ENCODE measurements around the gene LIN7B. TPM values are rescaled to one million over a fixed set of nuclear protein-coding genes. Genes with fewer than 3 reads are reported as not detected.

LIN7B gene
- total and polyA plus RNA-seq, 2 of the 13 experiments (the other 11 are each of a cell fraction or from before 2014, with no cell fraction given), result 5.3 to 7.6 TPM

DNA sequence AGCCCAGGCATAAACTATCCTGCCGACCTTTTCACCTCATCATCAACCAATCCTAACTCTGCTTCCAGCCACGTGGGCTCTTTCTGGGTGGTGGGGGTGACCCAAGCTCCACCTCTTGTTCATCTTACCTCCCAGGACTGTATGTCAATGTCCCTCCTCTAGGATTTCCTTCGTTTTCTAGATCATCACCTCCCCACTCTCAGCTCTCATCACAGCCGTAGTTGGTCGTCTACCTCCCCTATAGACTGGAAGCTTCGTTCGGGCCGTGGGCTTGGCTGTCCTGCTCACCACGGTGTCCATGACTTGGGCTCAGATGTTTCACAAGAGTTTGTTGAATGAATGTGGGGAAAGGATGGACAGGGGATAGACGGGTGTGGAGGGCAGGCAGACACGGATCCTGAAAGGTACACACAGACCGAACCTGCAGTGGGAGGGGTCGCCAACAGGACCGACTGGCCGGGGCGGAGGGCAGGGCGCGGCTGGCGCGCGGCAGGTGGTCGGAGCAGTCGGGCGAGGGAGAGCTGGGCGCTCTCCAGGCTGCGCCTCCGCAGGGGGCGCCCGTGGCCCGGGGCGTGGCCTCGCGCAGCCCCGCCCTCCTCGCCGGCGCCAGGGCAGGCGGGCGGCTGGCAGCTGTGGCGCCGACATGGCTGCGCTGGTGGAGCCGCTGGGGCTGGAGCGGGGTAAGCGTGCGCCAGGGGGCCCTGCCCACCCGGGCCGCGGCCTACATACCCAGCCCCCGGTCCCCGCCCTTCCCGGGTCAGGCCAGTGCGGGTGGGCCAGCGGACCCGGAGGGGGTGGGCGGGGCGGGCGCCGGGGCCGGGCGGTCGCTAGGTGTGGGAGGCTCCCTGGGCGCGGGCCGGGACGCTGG lies at the start of gene LIN7B (continued):
- TF ChIP-seq, protein P1, sequence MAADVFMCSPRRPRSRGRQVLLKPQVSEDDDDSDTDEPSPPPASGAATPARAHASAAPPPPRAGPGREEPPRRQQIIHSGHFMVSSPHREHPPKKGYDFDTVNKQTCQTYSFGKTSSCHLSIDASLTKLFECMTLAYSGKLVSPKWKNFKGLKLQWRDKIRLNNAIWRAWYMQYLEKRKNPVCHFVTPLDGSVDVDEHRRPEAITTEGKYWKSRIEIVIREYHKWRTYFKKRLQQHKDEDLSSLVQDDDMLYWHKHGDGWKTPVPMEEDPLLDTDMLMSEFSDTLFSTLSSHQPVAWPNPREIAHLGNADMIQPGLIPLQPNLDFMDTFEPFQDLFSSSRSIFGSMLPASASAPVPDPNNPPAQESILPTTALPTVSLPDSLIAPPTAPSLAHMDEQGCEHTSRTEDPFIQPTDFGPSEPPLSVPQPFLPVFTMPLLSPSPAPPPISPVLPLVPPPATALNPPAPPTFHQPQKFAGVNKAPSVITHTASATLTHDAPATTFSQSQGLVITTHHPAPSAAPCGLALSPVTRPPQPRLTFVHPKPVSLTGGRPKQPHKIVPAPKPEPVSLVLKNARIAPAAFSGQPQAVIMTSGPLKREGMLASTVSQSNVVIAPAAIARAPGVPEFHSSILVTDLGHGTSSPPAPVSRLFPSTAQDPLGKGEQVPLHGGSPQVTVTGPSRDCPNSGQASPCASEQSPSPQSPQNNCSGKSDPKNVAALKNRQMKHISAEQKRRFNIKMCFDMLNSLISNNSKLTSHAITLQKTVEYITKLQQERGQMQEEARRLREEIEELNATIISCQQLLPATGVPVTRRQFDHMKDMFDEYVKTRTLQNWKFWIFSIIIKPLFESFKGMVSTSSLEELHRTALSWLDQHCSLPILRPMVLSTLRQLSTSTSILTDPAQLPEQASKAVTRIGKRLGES (CRISPR knock-in tag; IDR thresholded peaks at IDR 0.05; ENCODE audit: borderline replicate concordance), result no peak
- TF ChIP-seq ZNF607 (CRISPR knock-in tag; IDR thresholded peaks at IDR 0.05; ENCODE audit: borderline replicate concordance), result no peak
- no peak for TF ChIP-seq BHLHE40 (IDR thresholded peaks at IDR 0.05; ENCODE audit: low read length)
- no peak for TF ChIP-seq ZFP82 (CRISPR knock-in tag; IDR thresholded peaks at IDR 0.05; ENCODE audit: borderline replicate concordance)
- no peak for TF ChIP-seq ZNF354B (CRISPR knock-in tag; IDR thresholded peaks at IDR 0.05)
- TF ChIP-seq GTF3A (CRISPR knock-in tag; conservative IDR thresholded peaks at IDR 0.05), result no peak
- no peak for TF ChIP-seq TOE1 (CRISPR knock-in tag; IDR thresholded peaks at IDR 0.05)
- TF ChIP-seq EED (CRISPR knock-in tag; IDR thresholded peaks at IDR 0.05), result no peak
- no peak for TF ChIP-seq JDP2 (CRISPR knock-in tag; IDR thresholded peaks at IDR 0.05; ENCODE audit: borderline replicate concordance)
- TF ChIP-seq FOXA3 (CRISPR knock-in tag; IDR thresholded peaks at IDR 0.05), result no peak; the same call in 1 of the 2 replicates
- TF ChIP-seq, protein P2, sequence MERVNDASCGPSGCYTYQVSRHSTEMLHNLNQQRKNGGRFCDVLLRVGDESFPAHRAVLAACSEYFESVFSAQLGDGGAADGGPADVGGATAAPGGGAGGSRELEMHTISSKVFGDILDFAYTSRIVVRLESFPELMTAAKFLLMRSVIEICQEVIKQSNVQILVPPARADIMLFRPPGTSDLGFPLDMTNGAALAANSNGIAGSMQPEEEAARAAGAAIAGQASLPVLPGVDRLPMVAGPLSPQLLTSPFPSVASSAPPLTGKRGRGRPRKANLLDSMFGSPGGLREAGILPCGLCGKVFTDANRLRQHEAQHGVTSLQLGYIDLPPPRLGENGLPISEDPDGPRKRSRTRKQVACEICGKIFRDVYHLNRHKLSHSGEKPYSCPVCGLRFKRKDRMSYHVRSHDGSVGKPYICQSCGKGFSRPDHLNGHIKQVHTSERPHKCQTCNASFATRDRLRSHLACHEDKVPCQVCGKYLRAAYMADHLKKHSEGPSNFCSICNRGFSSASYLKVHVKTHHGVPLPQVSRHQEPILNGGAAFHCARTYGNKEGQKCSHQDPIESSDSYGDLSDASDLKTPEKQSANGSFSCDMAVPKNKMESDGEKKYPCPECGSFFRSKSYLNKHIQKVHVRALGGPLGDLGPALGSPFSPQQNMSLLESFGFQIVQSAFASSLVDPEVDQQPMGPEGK (CRISPR knock-in tag; IDR thresholded peaks at IDR 0.05), result peak; percentile 67; the same call in 1 of the 2 replicates
- TF ChIP-seq SIN3B (IDR thresholded peaks at IDR 0.05; ENCODE audit: low read length), result no peak
- no peak for TF ChIP-seq ZNF264 (CRISPR knock-in tag; IDR thresholded peaks at IDR 0.05)
- TF ChIP-seq ZNF850 (CRISPR knock-in tag; conservative IDR thresholded peaks at IDR 0.05), result no peak
- TF ChIP-seq GTF2F1 (IDR thresholded peaks at IDR 0.05; ENCODE audit: low read length), result no peak
- no peak; the same call in 1 of the 2 replicates for TF ChIP-seq ZSCAN21 (CRISPR knock-in tag; IDR thresholded peaks at IDR 0.05; ENCODE audit: borderline replicate concordance)
- no peak for TF ChIP-seq ZNF383 (CRISPR knock-in tag; IDR thresholded peaks at IDR 0.05; ENCODE audit: borderline replicate concordance)
- no peak for TF ChIP-seq GPN1 (CRISPR knock-in tag; IDR thresholded peaks at IDR 0.05; ENCODE audit: borderline replicate concordance)
- 0 out of 2 replicates have a peak, but pooled peaks have one; percentile 40 for TF ChIP-seq MAZ (IDR thresholded peaks at IDR 0.05; ENCODE audit: borderline replicate concordance, low read depth, low read length)
- TF ChIP-seq MAZ (CRISPR knock-in tag; IDR thresholded peaks at IDR 0.05; ENCODE audit: low read depth), result peak; percentile 72; the same call in 1 of the 2 replicates
- TF ChIP-seq, protein P3, sequence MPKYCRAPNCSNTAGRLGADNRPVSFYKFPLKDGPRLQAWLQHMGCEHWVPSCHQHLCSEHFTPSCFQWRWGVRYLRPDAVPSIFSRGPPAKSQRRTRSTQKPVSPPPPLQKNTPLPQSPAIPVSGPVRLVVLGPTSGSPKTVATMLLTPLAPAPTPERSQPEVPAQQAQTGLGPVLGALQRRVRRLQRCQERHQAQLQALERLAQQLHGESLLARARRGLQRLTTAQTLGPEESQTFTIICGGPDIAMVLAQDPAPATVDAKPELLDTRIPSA (CRISPR knock-in tag; IDR thresholded peaks at IDR 0.05; ENCODE audit: borderline replicate concordance), result no peak
- no peak for TF ChIP-seq JARID2 (CRISPR knock-in tag; IDR thresholded peaks at IDR 0.05; ENCODE audit: insufficient replicate concordance)
- no peak for TF ChIP-seq ZNF768 (CRISPR knock-in tag; IDR thresholded peaks at IDR 0.05)
- peak; percentile 64 for TF ChIP-seq GATAD2A (CRISPR knock-in tag; IDR thresholded peaks at IDR 0.05)
- 0 out of 2 replicates have a peak, but pooled peaks have one; percentile 15 for TF ChIP-seq MIXL1 (CRISPR knock-in tag; IDR thresholded peaks at IDR 0.05)
- no peak for TF ChIP-seq ZNF260 (CRISPR knock-in tag; IDR thresholded peaks at IDR 0.05; ENCODE audit: borderline replicate concordance, low read depth)

All from HepG2 (cell line).